ENCODE results near the gene DEFB113. TPM values are rescaled to one million over a fixed set of nuclear protein-coding genes. Genes with fewer than 3 reads are reported as not detected.

DEFB113 gene
- total and polyA plus RNA-seq, 2 experiments from 2014 or later = not detected

GRCh38 chr6:49995278-49995677 lies 25.9 kb upstream of the DEFB113 start:
- Histone ChIP-seq H3K4me1 (ENCODE audit: insufficient read depth) (no peaks in the 10 kb centered on the region), H3K9me2 (ENCODE audit: insufficient read depth) (no peaks in the 10 kb centered on the region), H3K79me2 (replicated peaks; ENCODE audit: insufficient read depth) (no peaks in the 10 kb centered on the region), H3F3A (replicated peaks; ENCODE audit: low read depth) (no peaks in the 10 kb centered on the region), H3K36me3 (ENCODE audit: insufficient read depth) (no peaks in the 10 kb centered on the region), H4K20me1 (replicated peaks; ENCODE audit: insufficient read depth) (no peaks in the 10 kb centered on the region), H3K27me3 (ENCODE audit: insufficient read depth) (no peaks in the 10 kb centered on the region), H2AFZ (no peak overlapping the region), H3K4me2 (no peak overlapping the region), H3K4me3 (no peak overlapping the region), H3K27ac (ENCODE audit: low read depth) (no peak overlapping the region)
- no peak overlapping the region for H3K27ac Mint-ChIP-seq
- ATAC-seq = no peak
- H3K4me1 Mint-ChIP-seq = no peaks in the 10 kb centered on the region
- no peak overlapping the region for H3K4me3 Mint-ChIP-seq
- TF ChIP-seq, protein P1, sequence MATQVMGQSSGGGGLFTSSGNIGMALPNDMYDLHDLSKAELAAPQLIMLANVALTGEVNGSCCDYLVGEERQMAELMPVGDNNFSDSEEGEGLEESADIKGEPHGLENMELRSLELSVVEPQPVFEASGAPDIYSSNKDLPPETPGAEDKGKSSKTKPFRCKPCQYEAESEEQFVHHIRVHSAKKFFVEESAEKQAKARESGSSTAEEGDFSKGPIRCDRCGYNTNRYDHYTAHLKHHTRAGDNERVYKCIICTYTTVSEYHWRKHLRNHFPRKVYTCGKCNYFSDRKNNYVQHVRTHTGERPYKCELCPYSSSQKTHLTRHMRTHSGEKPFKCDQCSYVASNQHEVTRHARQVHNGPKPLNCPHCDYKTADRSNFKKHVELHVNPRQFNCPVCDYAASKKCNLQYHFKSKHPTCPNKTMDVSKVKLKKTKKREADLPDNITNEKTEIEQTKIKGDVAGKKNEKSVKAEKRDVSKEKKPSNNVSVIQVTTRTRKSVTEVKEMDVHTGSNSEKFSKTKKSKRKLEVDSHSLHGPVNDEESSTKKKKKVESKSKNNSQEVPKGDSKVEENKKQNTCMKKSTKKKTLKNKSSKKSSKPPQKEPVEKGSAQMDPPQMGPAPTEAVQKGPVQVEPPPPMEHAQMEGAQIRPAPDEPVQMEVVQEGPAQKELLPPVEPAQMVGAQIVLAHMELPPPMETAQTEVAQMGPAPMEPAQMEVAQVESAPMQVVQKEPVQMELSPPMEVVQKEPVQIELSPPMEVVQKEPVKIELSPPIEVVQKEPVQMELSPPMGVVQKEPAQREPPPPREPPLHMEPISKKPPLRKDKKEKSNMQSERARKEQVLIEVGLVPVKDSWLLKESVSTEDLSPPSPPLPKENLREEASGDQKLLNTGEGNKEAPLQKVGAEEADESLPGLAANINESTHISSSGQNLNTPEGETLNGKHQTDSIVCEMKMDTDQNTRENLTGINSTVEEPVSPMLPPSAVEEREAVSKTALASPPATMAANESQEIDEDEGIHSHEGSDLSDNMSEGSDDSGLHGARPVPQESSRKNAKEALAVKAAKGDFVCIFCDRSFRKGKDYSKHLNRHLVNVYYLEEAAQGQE (IDR thresholded peaks at IDR 0.05; ENCODE audit: unreplicated experiment) = no peak
- TF ChIP-seq CREB1 (CRISPR knock-in tag; IDR thresholded peaks at IDR 0.05; ENCODE audit: low read depth) (no peak), EZH2phosphoT487 (IDR thresholded peaks at IDR 0.05; ENCODE audit: unreplicated experiment) (no peak), JUNB (IDR thresholded peaks at IDR 0.05; ENCODE audit: unreplicated experiment) (no peak), EZH2 (IDR thresholded peaks at IDR 0.05; ENCODE audit: low read depth, unreplicated experiment) (no peak), STAT1 (IDR thresholded peaks at IDR 0.05; ENCODE audit: unreplicated experiment) (no peak), ZNF114 (CRISPR knock-in tag; IDR thresholded peaks at IDR 0.05) (no peak), NANOG (IDR thresholded peaks at IDR 0.05; ENCODE audit: borderline replicate concordance) (no peak), ZNF331 (CRISPR knock-in tag; IDR thresholded peaks at IDR 0.05; ENCODE audit: low read depth) (no peak), POLR2AphosphoS5 (IDR thresholded peaks at IDR 0.05; ENCODE audit: low read depth) (no peak)
- TF ChIP-seq, protein P2, sequence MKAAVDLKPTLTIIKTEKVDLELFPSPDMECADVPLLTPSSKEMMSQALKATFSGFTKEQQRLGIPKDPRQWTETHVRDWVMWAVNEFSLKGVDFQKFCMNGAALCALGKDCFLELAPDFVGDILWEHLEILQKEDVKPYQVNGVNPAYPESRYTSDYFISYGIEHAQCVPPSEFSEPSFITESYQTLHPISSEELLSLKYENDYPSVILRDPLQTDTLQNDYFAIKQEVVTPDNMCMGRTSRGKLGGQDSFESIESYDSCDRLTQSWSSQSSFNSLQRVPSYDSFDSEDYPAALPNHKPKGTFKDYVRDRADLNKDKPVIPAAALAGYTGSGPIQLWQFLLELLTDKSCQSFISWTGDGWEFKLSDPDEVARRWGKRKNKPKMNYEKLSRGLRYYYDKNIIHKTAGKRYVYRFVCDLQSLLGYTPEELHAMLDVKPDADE (IDR thresholded peaks at IDR 0.05) = no peak
- DNase-seq (ENCODE audit: low spot score) = no peak
- H3K27me3 Mint-ChIP-seq (ENCODE audit: insufficient read depth, low read depth, poor library complexity) = no peaks in the 10 kb centered on the region
- no peaks in the 10 kb centered on the region for H3K9me3 Mint-ChIP-seq
- H3K36me3 Mint-ChIP-seq (ENCODE audit: low read depth) = no peaks in the 10 kb centered on the region

GRCh38 chr6:49988900-49989299 lies 19.5 kb upstream of the DEFB113 start:
- no peak for DNase-seq (ENCODE audit: low spot score)
- no peak for TF ChIP-seq CREB1 (CRISPR knock-in tag; IDR thresholded peaks at IDR 0.05; ENCODE audit: low read depth)
- TF ChIP-seq JUNB (IDR thresholded peaks at IDR 0.05; ENCODE audit: unreplicated experiment) = no peak
- TF ChIP-seq, protein P2 (IDR thresholded peaks at IDR 0.05) = no peak
- no peak for TF ChIP-seq ZNF331 (CRISPR knock-in tag; IDR thresholded peaks at IDR 0.05; ENCODE audit: low read depth)
- TF ChIP-seq POLR2AphosphoS5 (IDR thresholded peaks at IDR 0.05; ENCODE audit: low read depth) = no peak
- TF ChIP-seq, protein P1 (IDR thresholded peaks at IDR 0.05; ENCODE audit: unreplicated experiment) = no peak

More at GRCh38 chr6:49988900-49989299, 19.5 kb upstream of the DEFB113 start:
- Mint-ChIP-seq H3K4me3 (no peak overlapping the region), H3K27ac (no peak overlapping the region), H3K36me3 (ENCODE audit: low read depth) (no peaks in the 10 kb centered on the region), H3K27me3 (ENCODE audit: insufficient read depth, low read depth, poor library complexity) (no peaks in the 10 kb centered on the region), H3K4me1 (peaks cover 3% of the 10 kb centered on the region; the same call in 1 of the 3 replicates), H3K9me3 (no peaks in the 10 kb centered on the region)
- Histone ChIP-seq H4K20me1 (replicated peaks; ENCODE audit: insufficient read depth) (no peaks in the 10 kb centered on the region), H3K27ac (ENCODE audit: low read depth) (no peak overlapping the region), H3K79me2 (replicated peaks; ENCODE audit: insufficient read depth) (no peaks in the 10 kb centered on the region), H3K36me3 (ENCODE audit: insufficient read depth) (no peaks in the 10 kb centered on the region), H3K4me2 (no peak overlapping the region), H2AFZ (no peak overlapping the region), H3K27me3 (ENCODE audit: insufficient read depth) (no peaks in the 10 kb centered on the region), H3K9me2 (ENCODE audit: insufficient read depth) (0 out of 2 replicates have a peak, but pooled peaks cover 5% of the 10 kb centered on the region), H3K4me3 (no peak overlapping the region), H3F3A (replicated peaks; ENCODE audit: low read depth) (no peaks in the 10 kb centered on the region), H3K4me1 (ENCODE audit: insufficient read depth) (peaks cover 3% of the 10 kb centered on the region; the same call in 1 of the 2 replicates)
- no peak for ATAC-seq

All from GM23338 (cell line).